ENCODE measurements around the gene HOXB13.

DNA sequence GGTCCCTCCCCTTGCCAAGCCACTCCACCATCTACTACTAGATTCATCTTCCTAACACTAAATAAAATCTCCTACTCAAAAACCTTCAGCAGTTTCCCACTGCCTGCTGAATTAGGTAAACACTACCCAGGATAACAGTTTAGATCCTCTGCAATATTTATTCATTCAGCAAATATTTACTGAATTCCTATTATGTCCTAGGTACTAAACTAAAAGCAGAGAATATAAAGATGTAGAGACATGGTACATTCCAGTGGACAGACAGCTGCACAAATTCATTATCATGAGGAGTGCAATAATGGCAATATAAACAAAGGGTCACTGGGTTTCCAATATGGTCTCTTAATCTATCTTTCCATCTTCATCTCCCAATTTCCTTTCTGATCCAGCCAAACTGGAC is 30.7 kb upstream of the HOXB13 start:
- TF ChIP-seq, protein P1, sequence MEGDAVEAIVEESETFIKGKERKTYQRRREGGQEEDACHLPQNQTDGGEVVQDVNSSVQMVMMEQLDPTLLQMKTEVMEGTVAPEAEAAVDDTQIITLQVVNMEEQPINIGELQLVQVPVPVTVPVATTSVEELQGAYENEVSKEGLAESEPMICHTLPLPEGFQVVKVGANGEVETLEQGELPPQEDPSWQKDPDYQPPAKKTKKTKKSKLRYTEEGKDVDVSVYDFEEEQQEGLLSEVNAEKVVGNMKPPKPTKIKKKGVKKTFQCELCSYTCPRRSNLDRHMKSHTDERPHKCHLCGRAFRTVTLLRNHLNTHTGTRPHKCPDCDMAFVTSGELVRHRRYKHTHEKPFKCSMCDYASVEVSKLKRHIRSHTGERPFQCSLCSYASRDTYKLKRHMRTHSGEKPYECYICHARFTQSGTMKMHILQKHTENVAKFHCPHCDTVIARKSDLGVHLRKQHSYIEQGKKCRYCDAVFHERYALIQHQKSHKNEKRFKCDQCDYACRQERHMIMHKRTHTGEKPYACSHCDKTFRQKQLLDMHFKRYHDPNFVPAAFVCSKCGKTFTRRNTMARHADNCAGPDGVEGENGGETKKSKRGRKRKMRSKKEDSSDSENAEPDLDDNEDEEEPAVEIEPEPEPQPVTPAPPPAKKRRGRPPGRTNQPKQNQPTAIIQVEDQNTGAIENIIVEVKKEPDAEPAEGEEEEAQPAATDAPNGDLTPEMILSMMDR (IDR thresholded peaks at IDR 0.05; ENCODE audit: insufficient read depth, low read length, poor library complexity, severe bottlenecking): no peak
- TF ChIP-seq EZH2phosphoT487 (conservative IDR thresholded peaks at IDR 0.05; ENCODE audit: low read length): no peak

Data from SU-DHL-6 (cell line).